GM18873 (cell line): ENCODE results near the gene VMAC.
"Not testable (repeated sequence)": the region's sequence is repeated elsewhere in the genome, so short reads cannot be mapped to it uniquely, and the experiment has no call there.

Source experiments
- ATAC-seq: cut with Tn5 transposase; IDR thresholded peaks from one replicate; pipeline ENCODE4 v1.9.1; 2021; ENCODE audit warnings: mild to moderate bottlenecking, moderate library complexity, moderate number of reproducible peaks; ENCODE audit not compliant: unreplicated experiment, low FRiP score

Gene VMAC

GRCh38 chr19:5883157-5883873, 21.4 kb upstream of the VMAC start:
- ATAC-seq, result not testable (repeated sequence)

GRCh38 chr19:5884065-5884811, 20.4 kb upstream of the VMAC start:
- ATAC-seq, result not testable (repeated sequence)

DNA sequence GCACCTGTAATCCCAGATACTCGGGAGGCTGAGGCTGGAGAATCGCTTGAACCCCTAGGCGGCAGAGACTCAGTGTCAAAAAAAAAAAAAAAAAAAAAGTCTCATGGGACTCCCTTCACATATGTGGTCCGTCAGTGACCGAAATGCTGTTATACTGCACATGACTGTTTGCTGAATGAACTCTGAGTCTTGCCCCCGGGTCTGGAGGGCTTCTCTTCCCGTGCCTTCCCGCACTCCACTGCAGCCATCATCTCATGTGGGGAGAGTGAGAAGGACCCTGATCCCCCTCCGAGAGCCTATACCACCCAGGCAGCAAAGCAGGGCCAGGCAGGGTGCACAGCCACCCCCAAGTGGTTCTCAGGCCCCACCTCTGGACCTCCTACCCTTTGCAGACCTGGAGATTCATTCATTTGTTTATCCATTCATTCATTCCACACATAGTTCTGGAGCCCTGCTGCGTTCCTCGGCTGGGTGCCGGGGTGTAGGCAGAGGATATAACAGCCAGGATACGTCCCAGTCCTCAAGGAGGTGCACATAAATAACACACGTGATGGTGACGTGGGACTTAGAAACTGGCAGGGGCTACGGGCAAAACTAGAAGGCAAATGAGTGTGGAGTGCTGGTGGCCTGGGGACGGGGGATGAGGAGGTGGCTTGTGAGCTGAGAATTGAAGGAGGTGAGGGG, 15.2 kb upstream of the VMAC start:
- ATAC-seq, result no peak

- ATAC-seq, result no peak
Measured at GRCh38 chr19:5890099-5890498, 14.6 kb upstream of the VMAC start.

- no peak for ATAC-seq
Measured at GRCh38 chr19:5891572-5891937, 13.1 kb upstream of the VMAC start.

DNA sequence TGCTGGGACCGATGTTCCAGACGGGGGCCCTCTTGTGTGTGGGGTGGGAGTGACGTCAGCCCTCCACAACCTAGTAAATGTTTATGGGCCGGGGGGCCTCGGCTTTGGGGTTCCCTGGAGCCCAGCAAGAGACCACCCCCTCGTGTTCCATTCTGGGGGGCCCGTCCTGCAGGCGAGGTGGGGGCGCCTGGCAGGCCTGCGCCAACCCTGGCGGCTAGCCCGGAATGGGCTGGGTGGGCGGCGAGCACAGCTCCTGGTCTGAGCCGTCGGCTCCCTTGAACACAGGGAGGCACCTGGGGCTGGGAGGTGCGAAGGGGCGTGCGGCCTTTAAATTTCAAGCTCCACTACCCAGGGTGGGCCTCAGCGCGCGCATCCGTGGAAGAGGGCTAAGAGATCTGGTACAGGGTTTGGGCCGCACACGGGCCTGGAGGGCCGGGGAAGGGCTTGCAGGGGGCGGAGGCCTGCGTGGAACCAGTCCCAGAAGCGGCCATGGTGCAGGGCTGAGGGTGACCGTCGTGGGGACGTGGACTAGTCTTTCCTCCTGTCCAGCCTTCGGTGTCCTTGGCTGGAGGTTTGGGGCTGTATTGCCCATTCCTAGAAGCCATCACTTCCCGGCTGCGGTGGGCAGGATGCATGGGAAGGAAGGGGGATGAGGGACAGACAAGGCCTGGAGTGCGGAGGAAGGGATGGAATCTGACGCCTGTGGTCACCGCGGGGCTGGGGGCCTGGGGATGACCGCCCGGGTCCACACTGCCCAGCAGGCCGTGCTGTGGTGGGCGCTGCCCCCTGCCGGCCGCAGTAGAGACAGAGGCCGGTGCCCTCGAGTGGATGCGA, 12.5 kb upstream of the VMAC start:
- ATAC-seq, result no peak

DNA sequence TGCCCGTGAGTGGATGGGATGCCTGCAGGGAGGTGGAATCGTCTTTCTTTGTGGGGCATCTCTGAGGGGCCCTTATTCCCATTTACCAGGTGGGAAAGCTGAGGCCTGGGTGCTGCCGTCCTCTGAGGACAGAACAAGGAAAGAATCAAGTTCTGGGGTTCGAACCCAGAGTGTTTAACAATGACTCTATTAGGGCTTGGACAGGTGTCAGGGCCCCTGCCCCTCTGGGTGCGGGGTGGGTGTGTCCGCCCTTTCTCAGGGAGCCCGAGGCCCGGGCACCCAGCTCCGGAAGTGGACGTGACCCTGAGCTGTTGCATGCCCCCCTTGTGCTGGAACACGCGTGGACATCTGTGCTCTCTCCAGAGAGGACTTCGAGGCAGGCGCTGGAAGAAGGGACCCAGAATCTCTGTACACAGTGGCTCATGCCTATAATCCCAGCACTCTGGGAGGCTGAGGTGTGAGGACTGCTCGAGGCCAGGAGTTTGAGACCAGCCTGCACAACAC, 11.8 kb upstream of the VMAC start:
- no peak for ATAC-seq

DNA sequence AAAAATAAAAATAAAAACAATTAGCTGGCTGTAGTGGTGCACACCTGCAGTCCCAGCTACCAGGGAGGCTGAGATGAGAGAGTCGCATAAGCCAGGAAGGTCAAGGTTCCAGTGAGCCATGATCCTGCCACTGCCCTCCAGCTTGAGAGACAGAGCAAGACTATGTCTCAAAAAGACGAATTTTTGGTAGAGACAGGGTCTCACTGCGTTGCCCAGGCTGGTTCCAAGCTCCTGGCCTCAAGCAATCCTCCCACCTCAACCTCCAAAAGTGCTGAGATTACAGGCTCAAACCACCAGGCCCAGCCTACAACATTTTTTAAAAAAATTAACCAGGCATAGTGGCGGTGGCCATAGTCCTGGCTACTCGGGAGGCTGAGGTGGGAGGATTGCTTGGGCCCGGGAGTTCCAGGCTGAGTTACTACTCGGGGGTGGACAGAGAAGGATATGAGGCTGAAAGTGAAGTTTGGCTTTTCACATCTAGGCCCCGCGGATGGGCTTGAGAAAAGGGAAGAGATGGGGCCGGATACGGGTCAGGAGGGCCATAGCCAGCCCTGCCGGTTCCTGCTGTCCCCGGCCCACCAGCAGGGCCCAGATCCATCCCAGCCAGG, 11.3 kb upstream of the VMAC start:
- ATAC-seq, result no peak

DNA sequence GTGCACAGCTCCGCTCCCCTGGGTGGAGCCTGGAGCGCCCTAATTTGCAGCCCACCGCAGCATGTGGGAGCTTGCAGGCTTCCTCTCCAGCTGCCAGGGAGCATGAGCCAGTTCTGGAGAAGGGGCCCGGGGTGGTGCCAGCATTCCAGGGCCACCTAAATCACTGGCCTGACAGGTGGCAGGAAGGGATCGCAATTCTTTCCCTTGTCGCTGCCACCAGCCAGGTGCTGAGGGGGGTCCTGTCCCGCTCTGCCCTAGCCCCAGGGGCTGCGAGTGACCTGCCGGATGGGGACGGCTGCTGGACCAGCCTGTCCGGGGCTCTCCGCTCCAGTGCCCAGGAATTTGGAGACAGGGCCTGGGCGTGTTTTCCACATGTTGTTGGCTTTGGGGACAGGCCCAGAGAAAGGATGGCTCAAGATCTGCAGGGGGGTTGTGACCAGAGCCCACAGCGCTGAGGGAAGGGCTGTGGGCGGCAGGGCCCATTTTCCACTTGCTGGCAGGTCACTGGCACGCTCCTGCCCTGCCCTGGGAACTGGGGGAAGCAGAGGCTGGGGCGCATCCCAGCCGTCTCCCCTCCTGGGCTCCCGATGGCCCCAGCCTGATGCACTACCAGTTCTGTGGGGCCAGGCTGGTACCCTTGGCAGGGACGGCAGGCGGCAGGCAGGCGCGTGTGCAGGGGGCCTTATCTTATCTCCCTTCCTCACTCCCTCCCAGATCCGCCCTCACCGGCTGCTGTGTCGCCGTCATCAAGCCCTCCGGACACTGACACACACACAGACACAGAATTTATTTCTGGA, 10.6 kb upstream of the VMAC start:
- ATAC-seq, result no peak

GRCh38 chr19:5894704-5895349, 9.8 kb upstream of the VMAC start:
- no peak for ATAC-seq

DNA sequence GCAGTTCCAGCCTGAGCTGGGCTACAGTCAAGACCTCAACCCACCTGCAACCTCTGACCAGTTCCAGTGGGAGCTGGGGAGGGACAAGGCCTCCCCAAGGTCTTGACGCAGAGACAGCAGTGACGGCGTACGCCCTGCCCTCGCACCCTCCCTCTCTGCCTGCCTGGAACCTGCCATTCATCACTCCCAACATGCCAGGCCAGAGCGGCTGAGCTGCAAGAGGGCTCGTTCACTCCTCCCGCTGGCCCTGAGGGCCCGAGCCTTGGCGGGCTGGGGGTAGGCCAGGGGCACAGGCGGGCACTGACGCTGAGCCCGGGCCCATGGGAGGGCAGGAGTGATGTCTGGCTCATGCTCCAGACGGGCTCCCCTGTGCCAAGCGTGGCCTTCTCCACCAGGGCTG, 9.3 kb upstream of the VMAC start:
- ATAC-seq, result no peak

DNA sequence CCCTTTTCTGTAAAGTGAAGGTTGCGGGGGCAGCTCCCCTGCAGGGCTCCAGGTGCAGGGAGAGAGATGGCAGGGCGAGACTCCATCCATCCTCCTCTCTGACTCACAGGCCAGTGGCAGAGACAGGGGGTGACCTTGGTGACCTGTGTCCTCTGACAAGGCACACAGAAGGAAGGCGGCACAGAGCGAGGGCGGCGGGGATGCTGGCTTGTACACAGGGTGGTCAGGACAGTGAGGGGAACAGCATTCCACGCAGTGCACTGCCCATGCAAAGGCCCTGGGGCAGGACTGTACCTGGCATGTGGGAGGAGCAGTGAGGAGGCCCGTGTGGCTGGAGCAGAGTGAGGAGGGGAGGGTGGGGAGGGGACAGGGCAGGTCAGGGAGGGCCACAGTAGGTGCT, 8.8 kb upstream of the VMAC start:
- no peak for ATAC-seq

- ATAC-seq, result no peak
Measured at GRCh38 chr19:5896365-5897076, 8.2 kb upstream of the VMAC start.

DNA sequence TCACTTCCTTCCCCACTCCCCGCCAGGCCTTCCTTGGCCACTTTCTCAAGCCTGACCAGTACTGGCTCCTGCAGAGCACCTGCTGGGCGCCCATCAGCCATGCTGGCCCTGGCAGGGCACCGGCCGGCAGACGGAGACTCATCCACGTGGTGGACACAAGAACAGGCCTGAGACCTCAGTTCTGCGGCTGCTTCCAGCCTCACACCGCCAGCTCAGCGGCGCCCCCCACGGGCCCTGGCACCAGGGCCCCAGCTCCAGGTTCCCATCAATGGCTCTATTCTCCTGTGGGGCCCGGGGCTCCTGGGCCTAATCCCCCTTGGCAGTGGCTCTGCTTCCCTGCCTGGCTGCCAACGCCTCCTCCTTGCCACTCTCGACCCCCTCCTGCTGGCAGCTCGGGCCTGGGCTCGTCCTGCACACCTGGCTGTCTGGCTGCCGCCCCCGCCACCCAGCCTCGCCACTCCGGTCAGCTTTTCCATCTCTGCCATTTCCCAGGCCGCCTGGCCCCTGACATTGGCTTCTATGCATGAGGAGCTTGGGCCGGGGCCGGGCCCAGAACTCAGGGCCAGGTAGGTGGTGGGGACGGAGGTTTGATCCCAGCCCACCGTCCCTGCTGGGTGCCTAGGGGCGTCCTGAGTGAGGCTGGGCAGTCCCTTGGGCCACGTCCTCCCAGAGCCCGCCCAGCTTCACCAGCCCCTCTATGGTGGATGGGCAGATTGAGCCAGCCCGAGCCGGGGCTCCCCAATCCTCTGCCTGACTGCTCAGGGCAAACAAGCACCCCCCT, 7.3 kb upstream of the VMAC start:
- ATAC-seq, result no peak

GRCh38 chr19:5899728-5900526, 4.7 kb upstream of the VMAC start:
- ATAC-seq, result no peak

- no peak for ATAC-seq
Measured at GRCh38 chr19:5900976-5901375, 3.7 kb upstream of the VMAC start.
